K562 (cell line): Measurements from ENCODE around the gene OR7G1. TPM values are rescaled to one million over a fixed set of nuclear protein-coding genes. Genes with fewer than 3 reads are reported as not detected.

Source experiments
- ARID4B ChIP-seq: sonication (generic); formaldehyde crosslinking; IDR thresholded peaks from 2 replicates; pipeline ENCODE4 v1.8.0; 2022; ENCODE audit warnings: mild to moderate bottlenecking, missing genetic modification reagents
- POLR3A ChIP-seq: IDR thresholded peaks from 2 replicates; pipeline ENCODE4 v1.6.1; 2011; ENCODE audit warnings: borderline replicate concordance, mild to moderate bottlenecking, moderate library complexity; ENCODE audit not compliant: insufficient read length, insufficient read depth; ENCODE audit errors: extremely low read depth
- ZNF644 ChIP-seq: fragments of 200-800 bp; sonication (Bioruptor generic); IDR thresholded peaks from 2 replicates; pipeline ENCODE4 v1.6.1; 2016; ENCODE audit warnings: low read depth, missing genetic modification characterization, missing compliant biosample characterization
- ZNF77 ChIP-seq: fragments of 250-450 bp; sonication (Bioruptor Pico); IDR thresholded peaks from 2 replicates; pipeline ENCODE4 v1.5.0; 2020
- polyA plus RNA-seq, 8 experiments: library from polyadenylated mRNA; depleted of rRNA in 4 of 8; stranded (reverse) in 5 of 8; unstranded in 3 of 8; fragments of >200 nt; fragmentation: Nextera tagmentation in 2 of 8; fragmentation: Illumina TruSeq in 1 of 8; extraction: Ambion mirVana in 2 of 8; extraction: Trizol in 1 of 8; gene quantifications; 2 replicates each; pipeline versions ENCODE4 v1.2.1 to v1.2.3, GENCODE V29; 2011 to 2014; ENCODE audit warnings: inconsistent platforms in 1 of 8, missing spikeins in 1 of 8
- total RNA-seq, 7 experiments: library from RNA; depleted of rRNA in 6 of 7; stranded (reverse); fragments of >200 nt in 6 of 7; fragmentation: Illumina TruSeq in 2 of 7; extraction: Trizol in 2 of 7; gene quantifications; 2 replicates each; pipeline versions ENCODE4 v1.2.1 to v1.2.3, GENCODE V29; 2011 to 2021; ENCODE audit warnings: low replicate concordance in 1 of 7
- TF ChIP-seq, protein P1 (sequence below), 2 experiments: IDR thresholded peaks; 2 replicates each; pipeline ENCODE4 v1.6.1; 2011; ENCODE audit warnings: borderline replicate concordance in 1 of 2, control low read depth in 1 of 2, low read depth in 1 of 2, low read length in 1 of 2, mild to moderate bottlenecking in 1 of 2, mixed read lengths in 1 of 2, moderate library complexity in 1 of 2; ENCODE audit not compliant: insufficient read depth in 1 of 2, insufficient read length in 1 of 2, poor library complexity in 1 of 2, severe bottlenecking in 1 of 2; ENCODE audit errors: extremely low read depth in 1 of 2

The OR7G1 gene
- total and polyA plus RNA-seq, 9 of the 15 experiments (the other 6 are each of a cell fraction or from before 2014, with no cell fraction given), result not detected

DNA sequence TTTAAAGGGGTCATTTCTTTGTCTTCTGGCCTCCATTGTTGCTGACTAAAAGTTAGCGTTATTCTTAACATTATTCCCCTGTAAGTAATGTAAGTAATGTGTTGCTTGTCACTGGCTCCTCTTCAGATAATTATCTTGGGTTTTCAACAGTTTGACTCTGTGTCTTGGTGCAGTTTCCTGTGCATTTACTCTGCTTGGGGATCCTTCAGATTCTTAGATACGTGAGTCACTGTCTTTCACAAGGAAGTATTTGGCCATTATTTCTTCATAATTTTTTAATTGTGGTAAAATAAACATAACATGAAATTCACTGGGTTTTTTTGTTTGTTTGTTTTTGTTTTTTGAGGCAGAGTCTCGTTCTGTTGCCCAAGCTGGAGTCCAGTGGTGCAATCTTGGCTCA lies 49.7 kb upstream of the OR7G1 start (continued):
- TF ChIP-seq POLR3A (no peak), ZNF77 (CRISPR knock-in tag) (no peak), ARID4B (CRISPR knock-in tag) (no peak), ZNF644 (tag) (no peak)
- TF ChIP-seq, protein P1, sequence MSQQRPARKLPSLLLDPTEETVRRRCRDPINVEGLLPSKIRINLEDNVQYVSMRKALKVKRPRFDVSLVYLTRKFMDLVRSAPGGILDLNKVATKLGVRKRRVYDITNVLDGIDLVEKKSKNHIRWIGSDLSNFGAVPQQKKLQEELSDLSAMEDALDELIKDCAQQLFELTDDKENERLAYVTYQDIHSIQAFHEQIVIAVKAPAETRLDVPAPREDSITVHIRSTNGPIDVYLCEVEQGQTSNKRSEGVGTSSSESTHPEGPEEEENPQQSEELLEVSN (IDR thresholded peaks at IDR 0.05; ENCODE audit: borderline replicate concordance in 1 of 2, extremely low read depth in 1 of 2, insufficient read depth in 1 of 2, insufficient read length in 1 of 2, low read depth in 1 of 2, low read length in 1 of 2, poor library complexity in 1 of 2, severe bottlenecking in 1 of 2), result no peak
- TF ChIP-seq, all 486 proteins: peak for 0
